Measurements from ENCODE around the gene ATP6AP2.

GRCh38 chrX:40531056-40531826 lies 49.5 kb upstream of the ATP6AP2 start:
- TF ChIP-seq CTCF (conservative IDR thresholded peaks at IDR 0.05; ENCODE audit: low read depth, low read length) = no peak
- TF ChIP-seq EZH2 (IDR thresholded peaks at IDR 0.05; ENCODE audit: low read length, unreplicated experiment) = no peak

All from PC-3 (cell line).